ENCODE results near the gene MYO1E.

DNA sequence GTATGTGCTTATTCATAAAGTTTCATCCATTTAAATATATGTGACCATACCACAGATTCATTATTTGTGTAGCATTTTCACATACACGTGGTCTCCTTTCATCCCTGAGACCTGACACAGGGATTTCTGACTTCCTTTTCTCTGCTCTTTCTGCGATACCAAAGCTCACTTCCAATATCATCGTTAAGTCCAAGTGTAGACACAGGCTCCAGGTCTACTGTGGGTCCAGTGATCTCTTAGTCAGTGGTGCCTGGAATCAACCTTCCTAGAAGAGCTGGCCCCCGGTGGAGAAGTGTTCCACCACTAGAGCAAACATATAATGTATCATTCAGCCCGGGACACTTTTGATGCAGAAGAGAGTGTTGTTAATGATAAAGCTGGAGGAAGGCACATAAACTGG, 93.6 kb downstream of the MYO1E start:
- TF ChIP-seq, protein P1, sequence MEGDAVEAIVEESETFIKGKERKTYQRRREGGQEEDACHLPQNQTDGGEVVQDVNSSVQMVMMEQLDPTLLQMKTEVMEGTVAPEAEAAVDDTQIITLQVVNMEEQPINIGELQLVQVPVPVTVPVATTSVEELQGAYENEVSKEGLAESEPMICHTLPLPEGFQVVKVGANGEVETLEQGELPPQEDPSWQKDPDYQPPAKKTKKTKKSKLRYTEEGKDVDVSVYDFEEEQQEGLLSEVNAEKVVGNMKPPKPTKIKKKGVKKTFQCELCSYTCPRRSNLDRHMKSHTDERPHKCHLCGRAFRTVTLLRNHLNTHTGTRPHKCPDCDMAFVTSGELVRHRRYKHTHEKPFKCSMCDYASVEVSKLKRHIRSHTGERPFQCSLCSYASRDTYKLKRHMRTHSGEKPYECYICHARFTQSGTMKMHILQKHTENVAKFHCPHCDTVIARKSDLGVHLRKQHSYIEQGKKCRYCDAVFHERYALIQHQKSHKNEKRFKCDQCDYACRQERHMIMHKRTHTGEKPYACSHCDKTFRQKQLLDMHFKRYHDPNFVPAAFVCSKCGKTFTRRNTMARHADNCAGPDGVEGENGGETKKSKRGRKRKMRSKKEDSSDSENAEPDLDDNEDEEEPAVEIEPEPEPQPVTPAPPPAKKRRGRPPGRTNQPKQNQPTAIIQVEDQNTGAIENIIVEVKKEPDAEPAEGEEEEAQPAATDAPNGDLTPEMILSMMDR (conservative IDR thresholded peaks at IDR 0.05 in 1 of 2, IDR thresholded peaks at IDR 0.05 in 1 of 2; ENCODE audit: extremely low read depth in 1 of 2, insufficient read depth in 1 of 2, low read depth in 1 of 2, low read length in 2 of 2) = no peak
- TF ChIP-seq EZH2 (IDR thresholded peaks at IDR 0.05; ENCODE audit: borderline replicate concordance, low read length) = no peak

Data from mammary epithelial cell (primary cell).